Measurements from ENCODE around the gene CAMK2A. TPM values are rescaled to one million over a fixed set of nuclear protein-coding genes. Genes with fewer than 3 reads are reported as not detected.

The CAMK2A gene
- total and polyA plus RNA-seq, 2 of the 4 experiments (the other 2 are of a cell fraction): 0.18 to 0.19 TPM

DNA sequence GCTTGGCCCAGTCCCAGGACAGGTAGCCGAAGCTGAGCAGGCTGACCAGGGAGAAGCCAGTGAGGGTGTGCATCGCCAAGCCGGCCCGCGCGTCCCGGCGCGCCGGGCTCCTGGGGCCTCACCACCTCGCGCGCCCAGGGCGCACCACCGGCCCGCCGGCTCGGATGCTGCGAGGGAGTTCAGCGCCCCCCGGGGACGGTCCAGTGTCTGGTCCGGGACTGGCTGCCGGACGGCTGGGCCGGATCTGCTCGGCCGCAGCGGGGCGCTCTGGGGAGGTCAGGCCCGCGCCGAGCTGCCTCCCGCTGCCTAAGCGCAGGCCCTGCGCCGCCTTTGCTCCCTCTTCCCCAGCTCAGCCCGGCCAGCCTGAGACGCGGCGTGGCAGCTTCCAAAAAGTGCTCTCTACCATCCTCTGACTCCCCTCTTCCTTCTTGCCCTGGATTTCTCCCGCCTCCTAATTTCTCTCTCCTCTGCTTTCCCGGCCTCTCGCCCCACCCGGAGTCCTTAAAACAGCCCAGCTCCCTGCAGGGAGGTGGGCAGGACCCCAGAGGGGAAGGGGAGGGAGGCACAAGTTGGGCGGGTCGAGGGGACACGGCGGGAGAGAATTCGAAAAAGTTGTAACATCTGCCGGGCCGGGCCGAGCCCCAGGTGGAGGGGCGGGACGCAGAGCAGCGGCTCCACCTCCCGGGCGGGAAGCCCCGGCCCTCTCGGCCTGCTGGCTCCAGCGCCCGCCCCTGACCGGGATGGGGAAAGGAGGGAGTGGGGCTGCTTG lies 12.9 kb upstream of the CAMK2A start, which contains the start of gene ARSI:
TSS of gene ARSI (minus strand) at position 605 of the 769 bp plus-strand sequence. CDS start at position 73, 532 bp downstream.
- no peaks in the 10 kb centered on the region for H3K27me3 ChIP-seq (ENCODE audit: control insufficient read depth, insufficient read depth, low read length)
- peak within 1 kb of the TSS; percentile 77 for H3K18ac ChIP-seq (ENCODE audit: low read depth, low read length)
- peak within 1 kb of the TSS; percentile 77 for H4K5ac ChIP-seq (ENCODE audit: low read depth, low read length)
- POLR2A ChIA-PET (ENCODE audit: unreplicated experiment): no interaction called here
- H3K4me1 ChIP-seq (ENCODE audit: control insufficient read depth, insufficient read depth, low read length): peaks cover 45% of the 10 kb centered on the region
- H4K20me1 ChIP-seq (ENCODE audit: insufficient read depth, low read length): peaks cover 8% of the 10 kb centered on the region; the same call in 1 of the 2 replicates
- dilution Hi-C loops (cut with HindIII; ENCODE audit: low sequenced_read_pairs, unreplicated experiment) (no loop called here), intact Hi-C loops (cut with micrococcal nuclease) (loop anchor here (2.0 kb wide), 1 partner anchor 48 kb away; no protein-coding TSS in a partner anchor), in situ Hi-C loops (cut with MboI; ENCODE audit: low sequenced_read_pairs) (no loop called here)
- peak within 1 kb of the TSS; percentile 55 for H2BK20ac ChIP-seq (ENCODE audit: low read depth, low read length)
- H2AK5ac ChIP-seq (ENCODE audit: low read depth, low read length): peak within 1 kb of the TSS; percentile 91
- H3K79me1 ChIP-seq (ENCODE audit: low read depth in 1 of 2, low read length in 2 of 2): peaks cover 4 to 35% of the 10 kb centered on the region in 2 experiments; a peak in 3 of 4 replicates
- H3K14ac ChIP-seq (replicated peaks; ENCODE audit: low read depth, low read length): peak within 1 kb of the TSS; percentile 78
- H3K56ac ChIP-seq (ENCODE audit: extremely low read depth, insufficient read depth, low read length): peak within 1 kb of the TSS; percentile 57; the same call in 1 of the 2 replicates
- DNase-seq (no peak), ATAC-seq (ENCODE audit: low read depth) (peak; percentile 68)
- H3K23ac ChIP-seq (ENCODE audit: low read depth, low read length): peak within 1 kb of the TSS; percentile 72
- H3K4me2 ChIP-seq (ENCODE audit: low read depth, low read length): peak within 1 kb of the TSS; percentile 75
- no peaks in the 10 kb centered on the region for H3K9me3 ChIP-seq (ENCODE audit: control insufficient read depth, insufficient read depth, low read length)
- H4K91ac ChIP-seq (ENCODE audit: insufficient read depth, low read depth, low read length): peak within 1 kb of the TSS; percentile 83
- peak within 1 kb of the TSS; percentile 38 for H3K4me3 ChIP-seq (ENCODE audit: insufficient read depth, low read depth, low read length)
- 2% methylated on average over 19 of the region's 63 CpGs; no CpG with 5 or more reads in 1 of the 2 experiments for WGBS, 2 experiments (ENCODE audit: extremely low coverage in 2 of 2, insufficient read length in 1 of 2)
- H2BK15ac ChIP-seq (ENCODE audit: low read depth, low read length): peak within 1 kb of the TSS; percentile 87
- peak within 1 kb of the TSS; percentile 72 for H3K9ac ChIP-seq (ENCODE audit: low read depth, low read length)
- H4K8ac ChIP-seq (ENCODE audit: low read depth in 2 of 2, low read length in 2 of 2): peak within 1 kb of the TSS; percentile 56 to 87
- peaks cover 37% of the 10 kb centered on the region for H3K9me1 ChIP-seq (ENCODE audit: insufficient read depth, low read length)
- H3K4ac ChIP-seq (ENCODE audit: low read depth, low read length): peak within 1 kb of the TSS; percentile 91
- no peak for TF ChIP-seq FOS (IDR thresholded peaks at IDR 0.05; ENCODE audit: low read depth, low read length)
- no peak for TF ChIP-seq RFX5 (IDR thresholded peaks at IDR 0.05; ENCODE audit: low read depth, low read length)
- peak; percentile 20; the same call in 1 of the 2 replicates for TF ChIP-seq SMC3 (IDR thresholded peaks at IDR 0.05; ENCODE audit: low read depth, low read length)
- no peak for TF ChIP-seq POLR2A (IDR thresholded peaks at IDR 0.05; ENCODE audit: low read depth, low read length)
- peak; percentile 45; the same call in 1 of the 2 replicates for TF ChIP-seq MAZ (IDR thresholded peaks at IDR 0.05; ENCODE audit: borderline replicate concordance, low read depth, low read length)
- TF ChIP-seq RAD21 (IDR thresholded peaks at IDR 0.05; ENCODE audit: low read length): peak; percentile 30
- TF ChIP-seq, protein P1, sequence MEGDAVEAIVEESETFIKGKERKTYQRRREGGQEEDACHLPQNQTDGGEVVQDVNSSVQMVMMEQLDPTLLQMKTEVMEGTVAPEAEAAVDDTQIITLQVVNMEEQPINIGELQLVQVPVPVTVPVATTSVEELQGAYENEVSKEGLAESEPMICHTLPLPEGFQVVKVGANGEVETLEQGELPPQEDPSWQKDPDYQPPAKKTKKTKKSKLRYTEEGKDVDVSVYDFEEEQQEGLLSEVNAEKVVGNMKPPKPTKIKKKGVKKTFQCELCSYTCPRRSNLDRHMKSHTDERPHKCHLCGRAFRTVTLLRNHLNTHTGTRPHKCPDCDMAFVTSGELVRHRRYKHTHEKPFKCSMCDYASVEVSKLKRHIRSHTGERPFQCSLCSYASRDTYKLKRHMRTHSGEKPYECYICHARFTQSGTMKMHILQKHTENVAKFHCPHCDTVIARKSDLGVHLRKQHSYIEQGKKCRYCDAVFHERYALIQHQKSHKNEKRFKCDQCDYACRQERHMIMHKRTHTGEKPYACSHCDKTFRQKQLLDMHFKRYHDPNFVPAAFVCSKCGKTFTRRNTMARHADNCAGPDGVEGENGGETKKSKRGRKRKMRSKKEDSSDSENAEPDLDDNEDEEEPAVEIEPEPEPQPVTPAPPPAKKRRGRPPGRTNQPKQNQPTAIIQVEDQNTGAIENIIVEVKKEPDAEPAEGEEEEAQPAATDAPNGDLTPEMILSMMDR (conservative IDR thresholded peaks at IDR 0.05; ENCODE audit: low read depth, low read length): peak; percentile 53
- peak within 1 kb of the TSS; percentile 83 for H2BK120ac ChIP-seq (ENCODE audit: low read depth, low read length)
- H2AK9ac ChIP-seq (replicated peaks; ENCODE audit: low read depth, low read length, poor library complexity): peak within 1 kb of the TSS; percentile 90
- H2BK5ac ChIP-seq (ENCODE audit: low read depth, low read length, poor library complexity, severe bottlenecking): peak within 1 kb of the TSS; percentile 45
- no TSS peak for BruUV-seq (replicated peaks)
- CTCF ChIA-PET: no interaction called here
- peaks cover 7% of the 10 kb centered on the region; the same call in 1 of the 2 replicates for H3K36me3 ChIP-seq (ENCODE audit: control insufficient read depth, insufficient read depth, low read length)
- H3K27ac ChIP-seq (ENCODE audit: insufficient read depth, low read length): peak within 1 kb of the TSS; percentile 93
- H2AFZ ChIP-seq (replicated peaks; ENCODE audit: low read length, poor library complexity): peak within 1 kb of the TSS; percentile 93

All from IMR-90 (cell line).